ENCODE measurements around the gene LRRC74A.

DNA sequence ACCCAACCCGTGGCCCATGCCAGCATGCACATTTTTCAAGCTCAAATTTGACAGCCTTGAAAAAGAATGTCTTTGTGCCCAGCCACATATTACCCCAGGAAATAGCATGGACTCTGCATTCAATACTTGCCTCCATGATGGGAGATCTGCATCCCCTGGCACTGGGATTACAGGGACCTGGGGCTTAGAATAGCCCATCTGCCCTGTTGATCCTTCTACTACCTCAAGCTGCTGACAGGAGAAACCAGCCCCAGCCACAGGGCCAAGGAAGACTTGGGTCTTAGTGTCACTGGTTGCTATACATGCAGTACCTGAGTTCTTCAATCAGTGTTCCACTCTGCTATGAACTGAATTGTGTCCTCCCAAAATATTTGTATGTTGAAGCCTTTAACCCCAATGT is 85.3 kb downstream of the LRRC74A start:
- TF ChIP-seq YY1 (IDR thresholded peaks at IDR 0.05; ENCODE audit: insufficient read depth, insufficient read length) = no peak
- no peak for TF ChIP-seq ZNF274 (IDR thresholded peaks at IDR 0.05; ENCODE audit: low read depth, low read length)

Data from NT2/D1 (cell line).